ENCODE data around the gene SYT4.
"Not testable (repeated sequence)": the region's sequence is repeated elsewhere in the genome, so short reads cannot be mapped to it uniquely, and the experiment has no call there.

SYT4 gene

GRCh38 chr18:43277164-43277600 lies at the start of gene SYT4:
Gene SYT4, minus strand, starts transcription at chr18:43277490. Its CDS starts 209 bp downstream, at chr18:43277281.
- DNase-seq (ENCODE audit: low spot score), result peak; percentile 60

DNA sequence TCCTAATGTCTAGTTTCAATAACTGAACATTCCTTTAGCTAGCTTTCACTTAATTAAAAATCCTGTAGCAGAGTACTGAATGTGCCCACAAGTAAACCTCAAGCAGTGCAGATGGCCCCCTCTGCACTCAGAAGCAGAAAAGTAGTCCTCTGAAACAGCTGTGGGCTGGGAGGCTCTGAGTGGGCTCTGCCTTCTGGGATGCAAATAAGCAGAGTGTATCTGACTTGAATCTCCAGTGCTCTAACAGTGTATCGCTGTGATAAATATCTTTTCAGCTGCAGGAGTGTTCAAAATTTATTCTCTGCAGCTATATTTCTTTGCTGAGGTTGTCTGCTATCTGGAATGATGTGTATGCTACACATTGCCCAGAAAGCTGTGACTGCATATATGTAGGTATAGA lies 44.8 kb upstream of the SYT4 start:
- DNase-seq (ENCODE audit: low spot score), result no peak

DNA sequence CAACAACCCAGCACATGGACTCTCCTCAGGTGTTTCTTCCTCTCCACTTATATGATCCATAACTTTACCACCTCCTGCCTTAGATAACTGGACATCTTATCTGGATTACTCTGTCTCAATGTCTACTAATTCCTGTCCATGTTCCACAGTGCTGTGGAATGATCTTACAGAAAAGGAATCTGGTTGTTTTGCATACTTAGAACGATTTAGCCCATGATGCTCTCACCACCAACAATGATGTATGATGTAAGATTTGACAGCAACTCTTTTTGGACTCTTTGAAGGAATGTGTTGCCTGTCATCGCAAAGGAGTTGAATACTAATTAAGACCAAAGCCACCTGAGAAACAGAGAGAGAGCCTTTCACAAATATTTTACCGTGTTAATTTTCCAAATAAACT lies 37.7 kb upstream of the SYT4 start:
- peak; percentile 53 for DNase-seq (ENCODE audit: low spot score)

DNA sequence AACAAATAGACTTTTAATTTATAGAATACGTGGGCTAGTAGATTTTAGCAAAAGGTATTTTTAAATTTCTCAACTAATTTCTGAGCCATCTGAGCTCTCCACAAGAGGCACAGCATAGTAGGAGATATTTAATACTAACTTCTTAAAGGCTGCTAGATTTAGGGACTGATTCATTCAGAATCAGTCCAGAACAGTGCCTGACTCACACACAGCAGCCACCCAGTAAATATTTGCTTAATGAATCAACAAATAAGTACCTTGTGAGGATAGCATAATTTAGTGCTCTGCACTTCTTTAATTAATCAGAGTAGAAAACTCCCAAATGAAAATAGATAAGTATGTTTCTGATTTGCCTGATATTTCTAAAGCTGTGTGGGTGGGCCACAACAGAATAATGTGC lies 35.6 kb upstream of the SYT4 start:
- DNase-seq (ENCODE audit: low spot score), result peak; percentile 75

DNA sequence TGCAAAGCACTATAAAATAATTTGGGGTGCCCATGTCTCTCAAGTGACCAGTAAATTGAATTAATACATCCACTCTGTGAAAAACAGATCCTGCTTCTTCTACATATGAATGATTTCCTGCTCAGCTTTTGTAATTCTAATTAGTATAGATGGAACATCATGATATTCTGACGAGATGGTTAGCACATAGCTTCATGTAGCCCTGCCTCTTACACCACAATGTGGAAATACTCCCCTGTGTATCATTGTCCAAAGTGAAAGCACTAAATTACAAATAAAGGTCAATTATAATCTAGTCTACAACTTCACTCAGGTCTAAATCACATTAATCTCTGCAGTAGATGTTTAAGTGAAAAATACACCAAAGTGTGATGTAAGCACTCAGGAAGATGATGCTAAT lies 32.9 kb upstream of the SYT4 start:
- no peak for DNase-seq (ENCODE audit: low spot score)

DNA sequence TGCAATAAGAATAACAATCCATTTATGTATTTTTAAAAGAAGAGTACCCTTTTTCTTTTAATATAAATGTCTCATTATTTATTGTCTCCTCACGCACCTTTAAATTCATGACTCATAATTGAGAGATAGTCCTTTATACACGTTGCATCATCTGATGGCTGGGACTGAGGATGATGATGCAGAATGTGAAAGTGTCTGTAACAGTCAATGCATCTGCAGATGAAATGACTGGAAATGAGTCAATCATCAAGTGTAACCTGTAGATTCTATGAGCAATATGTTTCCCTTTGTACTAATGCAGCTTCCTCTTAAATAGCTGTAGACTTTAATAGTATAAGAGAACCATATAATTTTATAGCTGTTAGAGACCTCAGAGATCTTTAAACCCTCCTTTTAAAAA lies 26.1 kb upstream of the SYT4 start:
- peak; percentile 63 for DNase-seq (ENCODE audit: low spot score)

GRCh38 chr18:43286187-43286586 lies 8.9 kb upstream of the SYT4 start:
- DNase-seq (ENCODE audit: low spot score), result not testable (repeated sequence)

GRCh38 chr18:43283299-43283698 lies 6.0 kb upstream of the SYT4 start:
- no peak for DNase-seq (ENCODE audit: low spot score)

GRCh38 chr18:43279015-43279744 lies 1.9 kb upstream of the SYT4 start:
- peak; percentile 5 for DNase-seq (ENCODE audit: low spot score)

DNA sequence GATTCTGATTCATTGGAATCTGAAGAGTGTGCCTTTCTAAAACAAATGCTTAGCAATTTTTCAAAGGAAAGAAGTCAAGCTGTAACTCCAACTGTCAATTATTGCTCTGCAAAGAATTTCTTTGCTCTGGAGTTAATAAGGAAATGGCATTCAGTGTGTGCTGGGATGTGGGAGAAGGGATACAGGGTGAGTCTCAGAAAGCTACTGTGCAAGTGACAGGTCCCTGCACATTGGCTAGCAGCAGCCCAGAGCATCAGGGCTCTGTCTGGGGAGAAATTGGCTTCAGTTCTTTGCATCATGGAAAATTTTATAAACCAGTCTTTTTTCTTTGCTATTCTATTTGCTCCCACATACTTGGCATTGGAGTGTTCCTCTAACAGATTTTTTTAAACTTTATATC lies 1.1 kb upstream of the SYT4 start:
- no peak for DNase-seq (ENCODE audit: low spot score)

DNA sequence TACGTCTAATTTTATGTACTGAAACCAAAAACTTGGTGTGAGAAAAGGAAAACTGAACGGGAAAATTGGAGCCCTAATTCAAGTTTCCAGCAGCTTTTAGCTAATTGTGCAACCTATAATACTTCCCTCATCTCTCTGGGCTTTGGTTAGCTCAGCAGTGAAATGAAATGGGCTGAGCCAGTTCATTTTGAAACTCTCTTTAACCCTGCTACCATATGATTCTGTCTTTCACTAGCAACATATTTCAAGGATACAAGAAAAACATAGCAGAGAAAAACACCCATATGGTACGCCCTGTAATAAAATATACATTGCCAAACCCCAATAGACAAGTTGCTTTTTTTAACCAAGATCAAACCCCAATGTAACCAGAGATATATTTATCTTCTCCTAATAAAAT lies 799 bp downstream of the SYT4 start:
- no peak for DNase-seq (ENCODE audit: low spot score)

DNA sequence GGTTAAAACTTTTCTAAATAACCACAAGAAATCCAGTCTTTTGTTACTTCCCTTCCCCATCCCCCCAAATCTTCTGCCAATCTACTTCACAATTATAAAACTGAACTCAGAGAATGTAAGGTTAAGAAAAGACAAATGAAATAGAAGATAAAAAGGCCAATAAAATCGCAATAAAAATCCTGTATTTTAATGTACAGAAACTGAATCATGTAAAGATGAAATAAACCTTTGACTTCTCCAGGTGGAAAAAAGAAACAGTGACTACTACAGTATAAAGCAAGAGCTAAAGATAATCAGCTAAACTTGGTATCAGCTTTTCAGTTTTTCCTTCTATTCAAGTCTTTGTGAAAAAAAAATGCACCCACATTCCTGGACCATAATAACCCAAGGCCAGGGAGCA lies 1.7 kb downstream of the SYT4 start:
- no peak for DNase-seq (ENCODE audit: low spot score)

GRCh38 chr18:43274526-43274925 lies 2.8 kb downstream of the SYT4 start:
- no peak for DNase-seq (ENCODE audit: low spot score)

- peak; percentile 54 for DNase-seq (ENCODE audit: low spot score)
Observed at GRCh38 chr18:43271593-43272432, 5.5 kb downstream of the SYT4 start.

DNA sequence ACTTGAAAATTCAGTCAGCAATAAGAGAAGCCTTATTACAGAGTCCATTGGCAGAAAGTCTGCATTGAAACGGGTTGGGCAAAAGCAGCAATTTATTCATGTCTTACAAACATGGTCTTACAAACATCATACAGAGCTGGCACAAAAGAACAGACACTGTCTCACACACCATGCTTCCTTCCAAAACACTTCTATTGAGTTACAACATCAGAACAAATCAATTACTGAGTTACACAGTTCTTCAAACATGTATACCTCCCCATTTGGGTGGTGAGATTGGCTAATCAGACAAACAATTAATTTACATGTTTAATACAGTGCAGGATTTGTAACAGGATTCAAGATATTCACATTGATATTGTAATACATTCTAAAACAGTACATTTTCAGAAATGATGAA lies 9.5 kb downstream of the SYT4 start:
- no peak for DNase-seq (ENCODE audit: low spot score)

GRCh38 chr18:43265465-43265864 lies 11.8 kb downstream of the SYT4 start:
- DNase-seq (ENCODE audit: low spot score), result no peak

DNA sequence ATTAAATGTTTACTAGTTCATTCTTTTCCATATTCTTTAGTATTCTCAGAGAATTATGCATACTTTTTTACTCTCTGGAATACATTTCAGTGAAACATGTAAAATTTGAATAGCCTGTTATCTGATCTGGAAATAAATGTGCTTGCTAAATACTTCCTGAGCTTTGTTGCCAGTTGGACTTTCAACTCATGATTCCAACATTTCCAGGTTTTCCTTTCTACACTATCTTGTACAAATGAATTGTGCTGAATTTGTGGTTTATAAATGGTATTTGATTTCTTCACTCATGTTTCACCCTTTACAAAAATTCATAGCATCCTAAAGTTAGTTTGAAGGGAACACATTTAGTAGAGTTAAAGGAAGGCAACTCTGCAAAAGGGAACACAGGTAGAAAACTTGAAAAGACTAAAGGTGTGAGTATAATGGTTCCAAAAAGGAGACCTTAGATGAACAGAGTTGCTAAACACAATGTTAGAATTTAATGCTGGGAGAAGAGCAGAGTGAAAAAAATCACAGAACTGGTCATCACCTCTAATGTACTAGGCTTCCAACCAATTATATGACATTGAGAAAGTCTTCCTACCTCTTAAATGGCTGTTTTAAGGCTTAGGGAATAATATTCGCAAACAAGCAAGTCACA lies 28.6 kb downstream of the SYT4 start:
- no peak for DNase-seq (ENCODE audit: low spot score)

- DNase-seq (ENCODE audit: low spot score), result no peak
Observed at GRCh38 chr18:43247944-43248343, 29.3 kb downstream of the SYT4 start.

- DNase-seq (ENCODE audit: low spot score), result no peak
Observed at GRCh38 chr18:43238429-43238828, 38.9 kb downstream of the SYT4 start.

- no peak for DNase-seq (ENCODE audit: low spot score)
Observed at GRCh38 chr18:43236921-43237320, 40.4 kb downstream of the SYT4 start.

GRCh38 chr18:43234889-43235288 lies 42.4 kb downstream of the SYT4 start:
- DNase-seq (ENCODE audit: low spot score), result no peak

DNA sequence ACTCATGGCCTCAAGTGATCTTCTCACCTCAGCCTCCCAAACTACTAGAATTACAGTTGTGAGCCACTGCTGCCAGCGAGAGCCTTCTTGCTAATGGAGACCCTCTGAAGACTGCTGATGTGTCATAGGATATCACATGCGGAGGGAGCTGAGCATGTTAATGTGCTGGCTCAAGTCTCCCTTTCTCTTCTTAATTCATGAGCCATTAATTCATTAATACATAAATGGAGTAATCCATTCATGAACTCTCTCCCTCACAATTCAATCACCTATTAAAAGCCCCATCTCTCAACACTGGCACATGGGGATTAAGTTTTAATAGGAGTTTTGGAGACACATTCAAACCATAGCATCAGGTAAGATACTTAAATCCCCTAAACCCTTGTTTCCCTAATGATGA lies 54.8 kb downstream of the SYT4 start:
- no peak for DNase-seq (ENCODE audit: low spot score)

DNA sequence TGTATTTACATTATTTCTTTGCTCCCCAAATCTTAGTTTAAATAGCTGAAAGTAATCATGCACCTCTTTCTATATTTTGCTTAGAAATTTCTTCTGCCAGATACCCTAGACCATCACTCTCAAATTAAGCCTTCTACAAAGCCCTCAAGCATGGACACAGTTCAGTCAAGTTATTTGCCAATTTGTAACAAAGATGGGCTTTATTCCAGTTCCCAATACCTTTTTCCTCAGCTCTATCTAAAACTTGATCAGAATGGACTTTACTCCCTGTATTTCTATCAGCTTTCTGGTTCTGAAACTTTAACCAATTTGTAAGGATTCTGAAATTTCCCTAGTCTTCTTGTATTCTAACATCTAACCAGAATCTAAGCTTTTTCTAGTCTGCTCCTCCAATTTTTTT lies 56.6 kb downstream of the SYT4 start:
- DNase-seq (ENCODE audit: low spot score), result no peak

Measured in kidney tubule cell (primary cell).